HG02943 (cell line): Measurements from ENCODE around the gene WDR83.
"Not testable (repeated sequence)": the region's sequence is repeated elsewhere in the genome, so short reads cannot be mapped to it uniquely, and the experiment has no call there.

Experiments
- ATAC-seq: cut with Tn5 transposase; IDR thresholded peaks from one replicate; pipeline ENCODE4 v1.9.1; 2021; ENCODE audit warnings: mild to moderate bottlenecking, low read depth, moderate library complexity; ENCODE audit not compliant: unreplicated experiment

Gene WDR83

GRCh38 chr19:12711187-12711586 lies 44.6 kb downstream of the WDR83 start:
- ATAC-seq, result no peak

GRCh38 chr19:12712077-12712476 lies 45.5 kb downstream of the WDR83 start:
- not testable (repeated sequence) for ATAC-seq

GRCh38 chr19:12713304-12713703 lies 46.7 kb downstream of the WDR83 start:
- not testable (repeated sequence) for ATAC-seq

DNA sequence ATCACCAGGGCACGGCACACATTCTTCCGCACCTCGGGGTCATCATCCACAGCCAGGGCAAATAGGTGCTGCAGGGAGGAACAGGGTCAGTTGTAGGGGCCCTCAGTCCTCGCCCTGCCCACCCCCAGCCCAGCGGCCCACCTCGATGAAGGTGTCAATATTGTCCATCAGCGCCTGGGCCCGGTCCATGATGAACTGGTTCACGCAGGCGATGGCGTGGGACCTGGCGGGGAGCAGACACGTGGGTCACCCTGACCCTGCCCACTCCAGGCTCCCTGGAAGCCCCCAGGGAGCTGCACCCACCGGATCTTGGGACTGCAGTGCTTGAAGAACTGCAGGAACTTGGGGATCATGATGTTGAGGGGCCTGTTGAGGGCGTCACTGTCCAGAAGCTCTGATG lies 48.5 kb downstream of the WDR83 start:
- no peak for ATAC-seq

- ATAC-seq, result no peak
These were observed 49.3 kb downstream of the WDR83 start for GRCh38 chr19:12715929-12716328.

- no peak for ATAC-seq
These were observed 53.7 kb downstream of the WDR83 start for GRCh38 chr19:12720296-12720695.

DNA sequence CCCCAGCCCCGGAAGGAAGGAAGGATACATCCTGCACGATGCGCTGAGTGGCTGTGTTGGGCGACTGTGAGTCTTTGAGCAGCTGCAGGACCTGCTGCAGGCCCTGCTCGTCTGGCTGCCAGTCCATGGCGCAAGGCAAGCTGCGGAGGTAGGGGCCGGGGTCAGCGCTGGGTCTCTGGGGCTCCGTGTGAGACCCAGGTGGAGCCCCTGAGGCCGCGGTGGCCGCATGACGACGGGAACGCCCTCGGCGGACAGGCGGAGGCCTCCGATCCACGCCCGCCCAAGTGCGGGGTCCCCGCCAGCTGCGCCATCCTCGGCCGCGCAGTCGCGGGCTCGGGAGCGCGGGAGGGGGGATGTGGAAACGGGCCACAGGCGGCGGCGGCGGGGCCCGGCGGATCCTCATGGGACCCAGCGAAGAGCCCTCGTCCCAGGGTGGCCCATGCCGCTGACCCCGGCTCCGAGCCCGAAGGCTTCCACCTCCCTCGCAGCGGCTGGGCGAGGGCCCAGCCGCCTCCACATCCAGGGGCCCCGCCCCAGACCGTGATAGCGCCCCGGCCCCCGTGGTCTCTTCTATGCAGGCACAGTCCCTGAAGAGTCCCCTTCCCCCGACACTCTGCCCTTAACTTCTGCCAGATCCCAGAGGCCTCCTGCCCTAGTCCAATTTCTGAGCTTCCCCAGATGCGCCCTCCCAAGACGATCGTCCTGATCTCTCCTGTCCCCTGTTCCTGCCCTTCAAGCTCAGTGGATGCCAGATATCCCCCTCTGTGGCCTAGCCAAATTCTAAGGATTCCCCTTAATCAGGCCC lies 54.4 kb downstream of the WDR83 start:
- ATAC-seq, result no peak

- peak; percentile 17 for ATAC-seq
These were observed 55.3 kb downstream of the WDR83 start for GRCh38 chr19:12721656-12722565.

DNA sequence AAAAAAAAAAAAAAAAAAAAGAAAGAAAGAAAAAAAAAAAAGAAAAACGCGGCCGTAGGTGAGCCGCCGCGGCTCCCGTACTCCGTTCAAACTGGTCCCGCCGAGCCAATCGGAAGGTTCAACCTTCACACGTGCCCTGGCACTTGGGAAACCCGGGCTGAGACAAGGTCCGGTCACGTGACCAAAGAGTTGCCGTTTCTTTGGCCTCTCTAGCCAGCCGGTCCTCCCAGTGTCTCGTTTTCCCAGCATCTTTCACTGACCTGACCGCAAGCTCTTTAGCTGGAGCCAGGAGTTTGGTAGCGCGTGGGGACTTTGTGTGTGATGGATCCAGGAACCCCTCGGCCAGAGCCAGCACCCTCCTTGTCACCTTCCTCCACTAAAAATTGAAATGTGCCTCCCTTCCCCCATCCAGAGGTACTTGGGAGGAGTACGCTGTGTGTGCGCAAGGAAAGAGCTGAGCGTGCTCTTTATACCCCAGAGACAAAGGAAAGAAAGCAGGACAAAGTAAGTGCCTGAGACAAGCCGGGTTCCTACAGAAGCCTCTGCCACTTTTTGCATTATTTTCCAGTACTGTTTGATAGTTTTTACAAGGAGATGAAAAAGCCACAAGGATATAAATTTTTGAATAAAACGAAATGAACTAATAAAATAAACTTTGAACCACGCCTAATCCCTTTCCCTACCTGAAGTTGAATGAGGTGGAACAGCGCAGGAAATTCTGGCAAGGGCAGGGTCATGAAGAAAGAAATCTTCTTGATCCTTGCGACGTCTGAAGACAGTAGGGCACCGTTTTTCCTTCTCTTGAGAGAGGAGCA lies 56.2 kb downstream of the WDR83 start:
- peak; percentile 85 for ATAC-seq

DNA sequence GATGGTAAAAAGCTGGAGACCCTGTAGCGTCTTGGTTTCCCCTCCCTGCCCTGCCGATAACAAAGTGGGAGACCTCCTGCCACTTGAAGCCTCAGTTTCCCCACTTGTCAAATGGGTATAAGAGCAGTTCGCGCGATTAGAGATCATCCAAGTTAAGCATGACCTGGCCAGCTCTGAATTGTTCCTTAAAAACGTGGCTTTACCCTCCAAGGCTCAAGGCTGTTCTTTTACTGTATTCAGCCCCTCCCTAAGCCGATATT lies 56.7 kb downstream of the WDR83 start:
- no peak for ATAC-seq

- ATAC-seq, result no peak
These were observed 57.2 kb downstream of the WDR83 start, which contains the start of gene TNPO2 for GRCh38 chr19:12723641-12724426. TSS of gene TNPO2 (minus strand) at chr19:12723932. CDS start at chr19:12720977, 2,955 bp downstream.
